ENCODE measurements around the gene TRPM1.

DNA sequence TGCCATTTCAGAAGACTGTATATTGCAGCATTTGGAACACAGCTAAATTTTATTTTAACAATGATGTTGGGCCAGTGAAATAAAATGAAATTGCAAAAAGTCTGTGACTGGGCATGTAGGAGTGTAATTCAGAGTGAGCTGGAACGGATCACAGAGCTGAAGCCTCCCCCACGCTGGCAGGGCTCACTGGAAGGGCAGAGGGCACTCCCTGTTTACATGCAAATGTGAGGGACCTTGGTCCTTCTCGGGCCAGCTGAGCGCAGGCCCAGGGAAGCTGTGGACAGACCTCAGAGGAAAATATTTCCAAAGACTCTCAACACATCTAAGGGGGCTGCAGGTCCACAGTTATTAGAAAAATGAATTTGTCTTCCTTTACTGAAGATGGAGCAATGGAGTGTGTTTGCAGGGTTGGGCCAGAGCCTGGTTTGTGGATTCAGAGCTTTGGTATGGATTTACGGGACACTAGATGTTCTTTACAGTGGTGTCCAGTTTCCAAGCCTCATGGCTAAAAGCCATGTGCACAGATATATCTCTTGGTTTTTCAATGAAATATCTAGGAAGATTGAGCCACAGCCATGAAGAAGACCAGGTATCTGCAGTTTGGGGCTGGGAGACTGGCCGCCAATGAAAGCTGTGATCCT, 32.0 kb downstream of the TRPM1 start:
- TF ChIP-seq, protein P1, sequence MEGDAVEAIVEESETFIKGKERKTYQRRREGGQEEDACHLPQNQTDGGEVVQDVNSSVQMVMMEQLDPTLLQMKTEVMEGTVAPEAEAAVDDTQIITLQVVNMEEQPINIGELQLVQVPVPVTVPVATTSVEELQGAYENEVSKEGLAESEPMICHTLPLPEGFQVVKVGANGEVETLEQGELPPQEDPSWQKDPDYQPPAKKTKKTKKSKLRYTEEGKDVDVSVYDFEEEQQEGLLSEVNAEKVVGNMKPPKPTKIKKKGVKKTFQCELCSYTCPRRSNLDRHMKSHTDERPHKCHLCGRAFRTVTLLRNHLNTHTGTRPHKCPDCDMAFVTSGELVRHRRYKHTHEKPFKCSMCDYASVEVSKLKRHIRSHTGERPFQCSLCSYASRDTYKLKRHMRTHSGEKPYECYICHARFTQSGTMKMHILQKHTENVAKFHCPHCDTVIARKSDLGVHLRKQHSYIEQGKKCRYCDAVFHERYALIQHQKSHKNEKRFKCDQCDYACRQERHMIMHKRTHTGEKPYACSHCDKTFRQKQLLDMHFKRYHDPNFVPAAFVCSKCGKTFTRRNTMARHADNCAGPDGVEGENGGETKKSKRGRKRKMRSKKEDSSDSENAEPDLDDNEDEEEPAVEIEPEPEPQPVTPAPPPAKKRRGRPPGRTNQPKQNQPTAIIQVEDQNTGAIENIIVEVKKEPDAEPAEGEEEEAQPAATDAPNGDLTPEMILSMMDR (conservative IDR thresholded peaks at IDR 0.05; ENCODE audit: low read length), result no peak
- TF ChIP-seq EZH2phosphoT487 (IDR thresholded peaks at IDR 0.05; ENCODE audit: borderline replicate concordance, low read depth, low read length), result no peak

All from OCI-LY7 (cell line).